ENCODE results near the gene DIPK1A.

- TF ChIP-seq ZNF274 (IDR thresholded peaks at IDR 0.05; ENCODE audit: low read depth, low read length) (no peak), YY1 (IDR thresholded peaks at IDR 0.05; ENCODE audit: insufficient read depth, insufficient read length) (no peak)
These were observed 128.6 kb downstream of the DIPK1A start for GRCh38 chr1:92832537-92833114.
